NT2/D1 (cell line): ENCODE data around the gene ARHGEF2.

Source experiments
- DNase-seq: peaks from one replicate; pipeline ENCODE4 v3.0.0-alpha.2; 2011; ENCODE audit warnings: low read depth, low spot score
- H3K27me3 ChIP-seq: 2 replicates; pipeline ENCODE4 v1.6.0; 2011; ENCODE audit warnings: mild to moderate bottlenecking; ENCODE audit not compliant: insufficient read length, insufficient read depth
- H3K36me3 ChIP-seq: 2 replicates; pipeline ENCODE4 v1.6.1; 2011; ENCODE audit warnings: mild to moderate bottlenecking, low read length, mixed read lengths; ENCODE audit not compliant: insufficient read depth, insufficient read length
- H3K4me1 ChIP-seq: 2 replicates; pipeline ENCODE4 v1.5.1; 2011; ENCODE audit not compliant: insufficient read depth, insufficient read length
- H3K4me3 ChIP-seq: 2 replicates; pipeline ENCODE4 v1.5.1; 2011; ENCODE audit warnings: low read depth; ENCODE audit not compliant: insufficient read length
- H3K9ac ChIP-seq: 2 replicates; pipeline ENCODE4 v1.6.0; 2011; ENCODE audit warnings: low read depth; ENCODE audit not compliant: insufficient read length
- H3K9me3 ChIP-seq: 2 replicates; pipeline ENCODE4 v1.5.1; 2011; ENCODE audit warnings: mild to moderate bottlenecking, low read length; ENCODE audit not compliant: insufficient read depth
- SUZ12 ChIP-seq: IDR thresholded peaks from 2 replicates; pipeline ENCODE4 v1.6.1; 2011; ENCODE audit not compliant: insufficient read length, insufficient read depth; ENCODE audit errors: extremely low read depth
- YY1 ChIP-seq: IDR thresholded peaks from 2 replicates; pipeline ENCODE4 v1.6.1; 2011; ENCODE audit not compliant: insufficient read length, insufficient read depth
- ZNF274 ChIP-seq: IDR thresholded peaks from 2 replicates; pipeline ENCODE4 v1.6.1; 2011; ENCODE audit warnings: mild to moderate bottlenecking, low read depth, low read length

The ARHGEF2 gene

GRCh38 chr1:155978325-155978972 is at the start of gene ARHGEF2:
ARHGEF2 (minus strand) TSS chr1:155978547; CDS start chr1:155978427, 120 bp downstream.
- H3K27me3 ChIP-seq, result no peaks in the 10 kb centered on the region
- peak; percentile 91 for DNase-seq
- H3K9ac ChIP-seq, result peak within 1 kb of the TSS; percentile 96
- H3K9me3 ChIP-seq, result no peaks in the 10 kb centered on the region
- peaks cover 46% of the 10 kb centered on the region for H3K4me1 ChIP-seq
- no peak for TF ChIP-seq ZNF274
- TF ChIP-seq SUZ12, result no peak
- TF ChIP-seq YY1, result no peak
- H3K4me3 ChIP-seq, result peak within 1 kb of the TSS; percentile 87
- peaks cover 15% of the 10 kb centered on the region for H3K36me3 ChIP-seq

- no peak overlapping the region for H3K4me3 ChIP-seq
- no peaks in the 10 kb centered on the region for H3K9me3 ChIP-seq
- H3K36me3 ChIP-seq, result no peaks in the 10 kb centered on the region
- no peaks in the 10 kb centered on the region for H3K4me1 ChIP-seq
- no peak overlapping the region for H3K9ac ChIP-seq
- no peak for DNase-seq
- no peak for TF ChIP-seq YY1
- TF ChIP-seq ZNF274, result no peak
- TF ChIP-seq SUZ12, result no peak
- peaks cover 4% of the 10 kb centered on the region for H3K27me3 ChIP-seq
Observed at GRCh38 chr1:156026588-156026987, 48.2 kb upstream of the ARHGEF2 start.

DNA sequence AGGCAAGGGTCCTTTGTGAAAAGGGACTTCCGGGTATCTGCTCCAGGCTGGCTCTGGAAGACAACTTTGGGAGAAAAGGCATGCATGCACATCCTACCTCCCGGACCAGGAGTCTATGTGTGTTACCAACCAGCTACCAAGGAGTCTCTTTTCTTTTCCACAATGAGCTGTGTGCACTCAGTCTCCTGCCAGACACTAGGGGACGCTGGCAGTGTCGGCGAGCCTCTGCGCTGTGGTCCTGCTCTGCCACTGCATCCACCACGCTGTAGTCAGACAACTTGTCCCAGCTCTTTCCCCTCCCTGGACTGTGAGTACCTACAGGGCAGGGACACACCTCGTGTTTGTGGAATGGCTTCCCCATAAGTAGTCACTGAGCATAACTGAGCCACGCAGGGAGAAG is 47.5 kb upstream of the ARHGEF2 start:
- TF ChIP-seq SUZ12 (no peak), YY1 (no peak), ZNF274 (no peak)
- no peaks in the 10 kb centered on the region for H3K4me1 ChIP-seq
- no peaks in the 10 kb centered on the region for H3K36me3 ChIP-seq
- DNase-seq, result peak; percentile 67
- H3K27me3 ChIP-seq, result peaks cover 5% of the 10 kb centered on the region
- no peaks in the 10 kb centered on the region for H3K9me3 ChIP-seq
- no peak overlapping the region for H3K4me3 ChIP-seq
- peak overlapping the region; percentile 14 for H3K9ac ChIP-seq

- peaks cover 2% of the 10 kb centered on the region for H3K36me3 ChIP-seq
- DNase-seq, result no peak
- no peaks in the 10 kb centered on the region for H3K9me3 ChIP-seq
- no peak overlapping the region for H3K9ac ChIP-seq
- TF ChIP-seq YY1 (no peak), SUZ12 (no peak)
- H3K4me1 ChIP-seq, result peaks cover 1% of the 10 kb centered on the region
- H3K27me3 ChIP-seq, result peaks cover 5% of the 10 kb centered on the region
- no peak overlapping the region for H3K4me3 ChIP-seq
Observed at GRCh38 chr1:156024801-156025200, 46.5 kb upstream of the ARHGEF2 start.

GRCh38 chr1:156021954-156022353 is 43.6 kb upstream of the ARHGEF2 start:
- Histone ChIP-seq H3K36me3 (peaks cover 29% of the 10 kb centered on the region), H3K9me3 (no peaks in the 10 kb centered on the region), H3K9ac (no peak overlapping the region), H3K4me3 (no peak overlapping the region), H3K27me3 (peaks cover 5% of the 10 kb centered on the region), H3K4me1 (peaks cover 2% of the 10 kb centered on the region)
- TF ChIP-seq SUZ12 (no peak), YY1 (no peak), ZNF274 (no peak)
- DNase-seq, result no peak

DNA sequence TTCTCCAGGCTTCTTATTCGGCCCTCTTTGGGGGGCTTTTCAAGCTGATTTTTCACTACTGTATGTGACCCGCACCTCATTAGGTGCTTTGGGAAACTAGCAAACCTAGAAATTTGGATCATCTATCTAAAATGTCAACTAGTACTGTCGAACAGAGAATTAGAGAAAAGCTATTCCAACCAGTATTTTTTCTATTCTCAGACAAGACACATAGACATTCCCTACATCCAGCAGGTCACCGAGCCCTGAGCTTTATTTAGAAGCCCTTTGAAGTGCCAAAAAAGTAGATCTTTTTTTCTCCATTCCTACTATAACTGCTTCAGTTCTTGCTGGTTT is 42.7 kb upstream of the ARHGEF2 start:
- peak overlapping the region; percentile 92 for H3K4me3 ChIP-seq
- TF ChIP-seq SUZ12, result no peak
- peaks cover 5% of the 10 kb centered on the region for H3K27me3 ChIP-seq
- H3K9ac ChIP-seq, result peak overlapping the region; percentile 91
- DNase-seq, result no peak
- peaks cover 2% of the 10 kb centered on the region for H3K4me1 ChIP-seq
- peaks cover 37% of the 10 kb centered on the region for H3K36me3 ChIP-seq
- no peaks in the 10 kb centered on the region for H3K9me3 ChIP-seq

- peak; percentile 92 for DNase-seq
- H3K36me3 ChIP-seq, result peaks cover 39% of the 10 kb centered on the region
- TF ChIP-seq YY1, result no peak
- no peak for TF ChIP-seq SUZ12
- no peak for TF ChIP-seq ZNF274
- H3K9me3 ChIP-seq, result no peaks in the 10 kb centered on the region
- H3K4me1 ChIP-seq, result peaks cover 2% of the 10 kb centered on the region
- peaks cover 5% of the 10 kb centered on the region for H3K27me3 ChIP-seq
- H3K4me3 ChIP-seq, result peak within 1 kb of the TSS; percentile 92
- H3K9ac ChIP-seq, result peak within 1 kb of the TSS; percentile 91
Observed at GRCh38 chr1:156020293-156021092, 42.1 kb upstream of the ARHGEF2 start, which contains the start of gene SSR2. SSR2 (minus strand) TSS chr1:156020951; CDS start chr1:156020167, 784 bp downstream.
